ENCODE results near the gene TP53BP2.

The TP53BP2 gene

DNA sequence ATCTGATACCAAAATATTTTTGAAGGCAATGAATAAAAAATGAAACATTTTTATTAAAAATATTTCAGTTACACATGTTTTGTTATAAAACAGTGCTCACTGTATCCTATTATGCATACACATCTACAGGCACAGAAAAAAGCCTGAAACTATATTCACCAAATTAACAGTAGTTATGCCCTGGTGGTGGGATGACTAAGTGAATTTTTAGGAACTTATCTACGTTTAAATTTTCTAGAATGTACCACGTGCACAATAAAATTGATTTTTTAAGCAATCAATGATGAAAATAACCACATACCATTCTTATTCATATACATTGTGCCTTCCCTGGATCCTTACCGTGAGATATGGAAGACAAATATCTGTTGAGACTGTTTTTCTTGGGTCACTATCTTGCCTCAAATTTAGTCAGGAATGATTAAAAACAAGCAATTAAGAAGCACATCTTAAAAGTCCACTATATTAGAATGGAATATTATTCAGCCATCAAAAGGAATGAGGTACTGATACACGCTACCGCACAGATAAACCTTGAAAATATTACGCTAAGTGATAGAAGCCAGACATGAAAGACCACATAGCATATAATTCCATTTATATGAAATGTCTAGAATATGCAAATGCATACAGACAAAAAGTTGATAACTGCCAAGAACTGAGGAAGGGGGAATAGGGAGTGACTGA lies 17.4 kb downstream of the TP53BP2 start:
- no peak overlapping the region for H3K4me3 ChIP-seq (ENCODE audit: low read depth, low read length)
- no peak for TF ChIP-seq CTCF (IDR thresholded peaks at IDR 0.05; ENCODE audit: low read depth, low read length)

DNA sequence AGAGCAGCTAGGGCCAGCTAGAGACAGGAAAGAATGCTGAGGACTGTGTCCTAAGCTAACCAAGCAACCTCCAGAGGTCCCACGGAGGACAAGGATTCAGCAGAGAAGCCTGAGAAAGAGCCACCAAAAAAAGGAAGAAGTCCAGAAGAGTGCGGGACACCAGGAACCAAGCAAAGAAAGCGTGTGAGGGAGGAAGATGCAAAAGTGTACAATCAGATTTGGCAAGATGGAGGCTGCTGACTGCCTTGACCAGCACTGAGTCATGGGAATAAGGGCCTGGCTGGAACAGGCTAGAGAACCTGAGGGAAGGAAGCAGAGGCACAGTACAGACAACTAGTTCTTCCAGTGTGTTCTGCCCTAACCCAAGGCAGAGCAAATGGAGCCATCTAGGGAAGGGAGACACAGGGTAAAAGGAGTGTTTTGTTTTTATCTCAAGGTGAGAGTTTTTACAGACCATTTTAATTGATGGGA lies 18.5 kb downstream of the TP53BP2 start:
- TF ChIP-seq CTCF (IDR thresholded peaks at IDR 0.05; ENCODE audit: low read depth, low read length): no peak
- H3K4me3 ChIP-seq (ENCODE audit: low read depth, low read length): no peak overlapping the region

DNA sequence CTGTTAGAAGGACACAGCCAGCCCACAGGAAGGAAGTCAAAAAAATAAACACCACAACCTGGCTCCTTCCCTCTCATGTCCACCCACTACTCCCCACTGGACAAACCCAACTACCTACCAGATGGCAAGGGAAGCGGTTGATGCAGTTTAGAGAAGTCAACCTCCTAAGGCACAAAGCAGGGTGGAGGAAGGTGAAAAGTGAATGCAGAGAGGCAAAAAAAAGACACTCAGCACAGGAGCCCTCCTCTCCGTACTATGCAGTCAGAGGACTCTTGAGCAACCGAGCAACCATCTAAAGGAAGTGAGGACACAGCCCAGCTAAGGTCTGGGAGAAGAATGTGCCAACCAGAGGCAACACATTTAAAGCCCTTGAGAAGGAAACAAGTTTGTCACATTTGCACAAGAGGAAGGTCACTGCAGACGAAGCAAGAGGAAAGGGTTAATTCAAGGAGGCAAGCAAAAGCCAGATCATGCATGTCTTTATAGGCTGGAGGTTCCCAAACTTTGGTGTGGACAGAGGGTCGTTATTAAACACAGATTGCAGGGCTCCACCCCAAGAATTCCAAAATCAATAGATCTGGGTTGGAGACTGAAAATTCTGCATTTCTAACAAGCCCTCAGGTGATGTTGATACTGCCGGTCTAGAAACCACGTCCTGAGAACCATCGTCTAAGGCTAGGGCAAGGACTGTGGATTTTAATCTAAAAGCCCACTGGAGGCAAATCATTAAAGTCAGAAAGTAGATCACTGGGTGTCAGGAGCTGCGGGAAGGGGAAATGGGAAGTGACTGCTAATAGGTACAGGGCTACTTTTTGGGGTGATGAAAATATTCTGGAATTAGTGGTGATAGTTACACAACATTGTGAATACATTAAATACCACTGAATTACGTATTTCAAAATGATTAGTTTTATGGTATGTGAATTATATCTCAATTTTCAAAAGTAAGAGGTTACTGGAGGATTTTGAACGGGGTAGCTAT lies 19.7 kb downstream of the TP53BP2 start:
- no peak overlapping the region for H3K4me3 ChIP-seq (ENCODE audit: low read depth, low read length)
- TF ChIP-seq CTCF (IDR thresholded peaks at IDR 0.05; ENCODE audit: low read depth, low read length): no peak

DNA sequence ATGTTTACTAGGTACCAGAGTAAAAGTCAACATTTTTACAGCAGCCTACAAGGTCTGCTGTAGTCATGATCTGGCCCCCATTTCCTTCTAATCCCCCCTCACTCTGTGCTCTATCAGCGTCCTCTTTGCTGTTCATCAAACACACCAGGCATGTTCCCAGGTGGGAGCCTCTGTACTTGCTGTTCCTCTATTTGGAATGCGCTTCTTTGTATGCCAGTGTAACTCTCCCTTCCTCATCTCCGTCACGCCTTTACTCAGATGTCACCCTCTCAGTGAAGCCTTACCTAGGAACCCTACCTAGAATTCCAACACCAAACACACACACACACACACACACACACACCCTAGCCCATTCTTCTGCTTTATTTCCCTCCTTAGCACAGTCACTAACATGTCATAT lies 21.0 kb downstream of the TP53BP2 start:
- H3K4me3 ChIP-seq (ENCODE audit: low read depth, low read length): no peak overlapping the region
- TF ChIP-seq CTCF (IDR thresholded peaks at IDR 0.05; ENCODE audit: low read depth, low read length): no peak

DNA sequence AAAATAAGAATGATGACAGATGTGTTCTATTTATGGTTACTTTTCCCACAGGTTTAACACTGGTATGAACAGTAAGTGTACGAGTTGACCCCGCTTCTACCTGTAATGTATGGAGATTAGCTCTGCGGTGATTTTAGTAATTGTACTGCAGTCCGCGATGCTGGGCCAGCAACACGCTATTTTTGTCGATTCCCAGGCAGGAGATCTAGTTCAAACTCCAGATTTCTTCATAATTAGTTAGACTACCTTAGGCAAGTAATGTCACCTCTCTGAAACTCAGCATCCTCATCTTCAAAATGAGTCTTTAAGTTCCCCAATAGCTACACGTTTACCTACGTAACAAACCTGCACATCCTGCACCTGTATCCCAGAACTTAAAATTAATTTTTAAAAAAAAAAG lies 21.5 kb downstream of the TP53BP2 start:
- no peak for TF ChIP-seq CTCF (IDR thresholded peaks at IDR 0.05; ENCODE audit: low read depth, low read length)
- no peak overlapping the region for H3K4me3 ChIP-seq (ENCODE audit: low read depth, low read length)

- no peak overlapping the region for H3K4me3 ChIP-seq (ENCODE audit: low read depth, low read length)
- no peak for TF ChIP-seq CTCF (IDR thresholded peaks at IDR 0.05; ENCODE audit: low read depth, low read length)
Measured at GRCh38 chr1:223820971-223821370, 24.8 kb downstream of the TP53BP2 start.

DNA sequence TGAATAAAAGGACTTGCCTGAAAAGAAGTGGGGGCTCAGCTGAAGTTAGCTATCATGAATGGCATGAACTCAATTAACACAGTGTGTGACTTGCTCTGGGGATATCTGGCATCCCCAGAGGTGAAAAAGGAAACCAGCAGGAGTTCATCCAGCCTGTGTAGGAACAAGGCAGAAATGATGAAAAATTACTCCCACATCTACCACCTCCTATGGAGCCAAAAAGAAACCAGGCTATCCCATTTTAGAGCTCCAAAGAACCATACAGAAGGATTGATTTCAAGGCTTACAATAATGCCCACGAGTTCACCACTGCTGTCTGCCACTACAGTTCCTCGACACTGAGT lies 25.3 kb downstream of the TP53BP2 start:
- no peak overlapping the region for H3K4me3 ChIP-seq (ENCODE audit: low read depth, low read length)
- TF ChIP-seq CTCF (IDR thresholded peaks at IDR 0.05; ENCODE audit: low read depth, low read length): no peak

All from WI38 (cell line).